ENCODE data around the gene PRKG1. TPM values are rescaled to one million over a fixed set of nuclear protein-coding genes. Genes with fewer than 3 reads are reported as not detected.

The PRKG1 gene
- polyA plus RNA-seq, 3 donors: not detected

- Histone ChIP-seq H3K27ac (ENCODE audit: low read depth in 1 of 2, low read length in 2 of 2) (no peak overlapping the region), H3K36me3 (replicated peaks in 1 of 2; ENCODE audit: control insufficient read depth in 1 of 2, insufficient read depth in 2 of 2, low read length in 2 of 2) (peaks cover 0 to 5% of the 10 kb centered on the region in 2 donors), H3K4me2 (replicated peaks; ENCODE audit: extremely low read depth, low read length, poor library complexity, severe bottlenecking) (no peak overlapping the region), H3K4me3 (replicated peaks in 1 of 3; ENCODE audit: low read depth in 2 of 3, low read length in 3 of 3) (no peak overlapping the region), H2AFZ (ENCODE audit: insufficient read depth, low read depth, low read length, poor library complexity, severe bottlenecking) (no peak overlapping the region), H3K79me2 (ENCODE audit: insufficient read depth, low read length) (peaks cover 19% of the 10 kb centered on the region), H4K20me1 (ENCODE audit: insufficient read depth, low read length) (peaks cover 12% of the 10 kb centered on the region), H3K27me3 (ENCODE audit: control insufficient read depth in 2 of 2, insufficient read depth in 2 of 2, low read length in 2 of 2) (no peaks in the 10 kb centered on the region), H3K4me1 (ENCODE audit: control insufficient read depth in 1 of 2, insufficient read depth in 2 of 2, low read length in 2 of 2) (peaks cover 22 to 33% of the 10 kb centered on the region in 2 donors), H3K9me3 (replicated peaks in 1 of 2; ENCODE audit: control insufficient read depth in 1 of 2, insufficient read depth in 1 of 2, low read length in 2 of 2) (no peaks in the 10 kb centered on the region), H3K9ac (ENCODE audit: insufficient read depth, low read length, poor library complexity, severe bottlenecking) (no peak overlapping the region)
- Mint-ChIP-seq H3K36me3 (peaks cover 11 to 19% of the 10 kb centered on the region in 2 donors), H3K4me3 (no peak overlapping the region), H3K27ac (no peak overlapping the region), H3K9me3 (peaks cover 0 to 4% (median 3%) of the 10 kb centered on the region in 7 donors), H3K27me3 (ENCODE audit: low read depth in 3 of 3) (peaks cover 0 to 5% (median 0%) of the 10 kb centered on the region in 3 donors), H3K4me1 (peaks cover 33% of the 10 kb centered on the region)
- intact Hi-C loops (cut with micrococcal nuclease): no loop called here
- no peak for TF ChIP-seq CTCF (IDR thresholded peaks at IDR 0.05)
- DNase-seq: no peak
- WGBS (ENCODE audit: insufficient coverage): no CpG with 5 or more reads among the region's 5 CpGs
Observed at GRCh38 chr10:51694086-51694768, 619.9 kb downstream of the PRKG1 start.

GRCh38 chr10:51696251-51696650 lies 622.0 kb downstream of the PRKG1 start:
- Mint-ChIP-seq H3K27me3 (ENCODE audit: low read depth in 3 of 3) (no peaks in the 10 kb centered on the region), H3K4me3 (no peak overlapping the region), H3K27ac (peak overlapping the region in 2 of 7 donors; percentile 56 to 64), H3K36me3 (peaks cover 11 to 19% of the 10 kb centered on the region in 2 donors), H3K4me1 (peaks cover 36% of the 10 kb centered on the region), H3K9me3 (no peaks in the 10 kb centered on the region)
- H3K9ac ChIP-seq (ENCODE audit: insufficient read depth, low read length, poor library complexity, severe bottlenecking): no peak overlapping the region
- no peak overlapping the region for H3K4me3 ChIP-seq (replicated peaks in 1 of 3; ENCODE audit: low read depth in 2 of 3, low read length in 3 of 3)
- no peak for TF ChIP-seq CTCF (IDR thresholded peaks at IDR 0.05)
- intact Hi-C loops (cut with micrococcal nuclease): no loop called here
- no peaks in the 10 kb centered on the region for H3K27me3 ChIP-seq (ENCODE audit: control insufficient read depth in 2 of 2, insufficient read depth in 2 of 2, low read length in 2 of 2)
- H3K79me2 ChIP-seq (ENCODE audit: insufficient read depth, low read length): peaks cover 20% of the 10 kb centered on the region
- H3K4me1 ChIP-seq (ENCODE audit: control insufficient read depth in 1 of 2, insufficient read depth in 2 of 2, low read length in 2 of 2): peaks cover 22 to 39% of the 10 kb centered on the region in 2 donors
- peak overlapping the region; percentile 5 for H3K4me2 ChIP-seq (replicated peaks; ENCODE audit: extremely low read depth, low read length, poor library complexity, severe bottlenecking)
- WGBS (ENCODE audit: insufficient coverage): 83% methylated on average over 1 of the region's 1 CpG
- H3K9me3 ChIP-seq (replicated peaks in 1 of 2; ENCODE audit: control insufficient read depth in 1 of 2, insufficient read depth in 1 of 2, low read length in 2 of 2): no peaks in the 10 kb centered on the region
- no peak overlapping the region for H2AFZ ChIP-seq (ENCODE audit: insufficient read depth, low read depth, low read length, poor library complexity, severe bottlenecking)
- DNase-seq: peak in 1 of 3 donors; percentile 3
- no peak overlapping the region for H3K27ac ChIP-seq (ENCODE audit: low read depth in 1 of 2, low read length in 2 of 2)
- peaks cover 12% of the 10 kb centered on the region for H4K20me1 ChIP-seq (ENCODE audit: insufficient read depth, low read length)
- H3K36me3 ChIP-seq (replicated peaks in 1 of 2; ENCODE audit: control insufficient read depth in 1 of 2, insufficient read depth in 2 of 2, low read length in 2 of 2): peaks cover 0 to 5% of the 10 kb centered on the region in 2 donors
